ENCODE results near the gene PALLD.
A peak's percentile ranks its signal among the peaks of the same experiment; 100 is the strongest.

PALLD gene

DNA sequence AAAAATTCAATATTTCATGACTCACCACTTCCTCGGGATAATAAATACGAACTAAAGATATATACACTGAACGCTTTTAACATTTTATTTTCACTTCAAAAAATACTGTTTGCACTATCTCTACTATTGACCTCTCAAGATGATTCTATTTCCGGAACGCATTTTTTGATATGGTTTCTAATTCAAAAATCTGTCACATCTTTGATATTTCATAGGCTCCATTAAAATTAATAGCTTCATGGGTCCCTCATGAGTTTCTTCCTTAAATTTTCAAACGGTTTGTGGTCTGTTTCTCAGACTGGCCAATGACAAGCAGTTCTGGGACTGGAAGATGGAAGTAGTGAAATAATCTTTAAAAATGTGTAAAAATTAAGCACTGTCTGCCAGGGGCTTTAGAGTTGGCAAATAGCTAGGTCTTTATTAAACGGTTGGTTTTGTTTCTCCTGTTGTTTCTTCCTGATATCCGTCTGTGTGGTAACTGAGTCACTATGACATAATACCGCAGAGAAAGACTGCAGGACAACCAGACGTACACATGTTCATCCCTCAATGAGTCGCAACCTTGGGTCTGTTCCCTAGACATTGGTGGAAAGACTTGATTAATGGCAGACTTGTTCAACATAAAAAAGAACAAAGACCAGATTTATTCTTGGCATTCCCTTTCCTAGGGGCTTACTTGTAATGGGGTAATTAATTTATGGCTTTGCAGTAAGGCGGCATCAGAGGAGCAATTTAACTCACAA is 133.8 kb downstream of the PALLD start:
- DNase-seq, result no peak

DNA sequence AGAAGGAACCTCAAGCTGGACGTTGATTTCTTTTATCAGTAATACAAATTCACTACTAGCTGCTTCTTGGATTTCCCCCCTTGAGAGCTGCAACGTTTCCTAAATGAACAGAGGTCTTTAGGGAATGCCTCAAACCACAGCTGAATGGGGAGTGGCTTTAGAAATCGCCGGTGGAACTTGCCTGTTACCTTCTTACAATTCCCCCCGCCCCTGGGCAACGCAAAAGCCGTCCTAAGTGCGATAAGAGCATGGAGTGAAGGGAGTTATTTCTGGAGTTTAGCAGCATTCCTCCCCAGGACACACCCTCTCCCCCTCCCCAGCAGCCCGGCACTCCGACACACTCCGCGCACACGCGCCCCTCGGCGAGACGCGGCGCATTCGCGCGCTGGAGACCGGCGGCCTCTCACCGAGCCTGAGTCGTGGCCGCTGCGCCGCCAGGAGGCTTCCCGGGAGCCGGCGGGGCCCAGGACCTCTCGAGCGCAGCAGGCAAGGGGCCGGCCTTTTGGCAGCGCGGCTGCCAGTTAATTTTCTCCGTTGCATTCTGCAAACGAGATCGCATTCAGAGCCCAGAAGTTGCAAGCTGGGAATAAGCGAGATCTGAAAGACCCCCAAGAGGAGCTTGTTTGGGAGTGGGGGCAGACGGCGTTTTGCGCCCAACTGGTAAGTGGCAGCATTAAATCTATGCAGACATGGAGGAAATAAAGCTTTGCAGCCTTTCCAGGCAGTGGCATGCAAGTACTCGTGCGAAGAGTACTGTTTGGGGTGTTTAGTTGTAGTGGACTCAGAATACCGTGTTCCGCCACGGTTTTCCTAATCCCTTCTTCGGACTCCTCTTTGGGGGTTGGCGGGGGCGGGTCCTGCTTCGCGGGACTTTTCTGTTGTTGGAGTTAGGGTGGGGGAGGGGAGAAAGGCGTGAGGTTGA is 134.7 kb downstream of the PALLD start:
- DNase-seq, result peak; percentile 3

DNA sequence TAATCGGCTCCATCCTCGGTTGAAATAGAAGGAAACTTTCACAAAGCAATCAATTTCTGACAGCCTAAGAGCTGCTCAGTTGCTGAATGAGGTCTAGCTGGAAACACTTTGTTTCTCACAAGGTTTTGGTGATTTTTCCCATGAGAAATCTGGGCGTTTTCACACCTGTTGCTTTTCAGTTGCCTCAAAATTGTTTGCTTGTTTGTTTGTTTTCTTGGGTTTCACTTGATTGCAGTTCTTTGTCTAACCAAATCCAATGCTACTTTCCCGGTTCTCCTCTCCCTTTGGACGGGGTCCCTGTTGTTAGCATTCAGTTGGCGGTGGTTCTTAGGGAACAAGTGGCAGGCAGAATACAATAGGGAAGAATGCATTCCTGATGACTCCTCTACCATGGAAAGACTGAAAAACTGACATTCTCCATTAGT is 135.5 kb downstream of the PALLD start:
- DNase-seq, result no peak

DNA sequence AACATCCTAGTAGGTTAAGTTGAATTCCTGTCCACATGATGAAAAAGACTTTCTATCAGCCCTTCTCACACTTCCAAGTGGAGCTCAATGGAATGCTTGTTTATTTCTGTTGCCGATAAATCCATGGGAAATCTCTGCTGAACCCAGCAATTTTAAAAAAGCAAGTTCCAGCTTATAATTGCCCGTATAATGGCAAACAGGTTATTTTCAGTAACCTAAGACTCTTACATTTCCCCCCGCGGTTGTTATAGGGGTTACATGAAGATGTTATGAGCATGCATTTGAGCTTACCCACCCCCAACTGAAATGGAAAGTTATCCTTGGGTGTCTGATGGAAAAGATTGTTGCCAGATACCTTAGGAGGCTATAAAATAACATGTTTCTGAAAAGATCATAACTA is 136.2 kb downstream of the PALLD start:
- no peak for DNase-seq

DNA sequence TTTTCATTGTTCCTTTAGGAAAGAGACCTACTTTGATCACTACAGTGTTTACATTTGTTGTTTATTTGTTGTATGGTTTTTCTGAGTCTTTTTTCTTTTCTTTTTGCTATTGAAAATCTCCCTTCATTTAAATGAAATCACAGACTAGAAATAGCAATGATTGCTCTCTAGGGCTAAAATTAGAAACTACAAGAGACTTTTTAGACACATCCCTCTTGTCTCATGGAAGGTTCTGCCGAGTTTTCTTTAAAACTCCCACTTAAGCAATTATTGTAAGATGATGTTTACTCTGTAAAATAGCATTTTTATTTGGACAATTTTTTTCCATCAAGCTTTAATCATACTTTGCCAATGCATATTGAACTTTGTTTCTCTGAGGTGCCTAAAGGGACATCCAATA is 136.6 kb downstream of the PALLD start:
- DNase-seq, result no peak

DNA sequence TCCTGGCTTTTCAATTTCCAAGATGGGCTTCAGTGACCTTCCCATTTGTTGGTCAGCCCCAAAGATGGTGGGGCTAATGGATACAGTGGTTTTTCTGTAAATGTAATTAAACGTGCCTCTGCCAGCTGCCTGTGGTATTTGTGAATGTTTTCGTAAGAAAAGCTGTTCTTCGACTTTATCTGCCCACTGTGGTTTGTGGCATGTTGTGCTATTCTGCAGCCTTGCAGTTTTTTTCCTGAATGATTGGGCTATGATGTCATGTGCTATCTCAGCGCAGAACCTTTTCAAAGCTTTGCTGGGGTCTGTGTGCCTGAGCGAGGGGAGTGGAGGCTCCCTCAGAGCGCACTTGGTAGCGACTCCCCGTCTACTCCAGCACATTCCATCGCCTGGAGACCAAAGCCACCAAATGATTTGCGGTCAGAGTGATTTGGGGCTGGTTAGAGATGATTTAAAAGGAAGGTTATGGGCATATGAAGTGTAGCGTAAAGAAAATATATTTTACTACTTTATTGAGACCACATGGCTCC is 137.5 kb downstream of the PALLD start:
- DNase-seq, result no peak

DNA sequence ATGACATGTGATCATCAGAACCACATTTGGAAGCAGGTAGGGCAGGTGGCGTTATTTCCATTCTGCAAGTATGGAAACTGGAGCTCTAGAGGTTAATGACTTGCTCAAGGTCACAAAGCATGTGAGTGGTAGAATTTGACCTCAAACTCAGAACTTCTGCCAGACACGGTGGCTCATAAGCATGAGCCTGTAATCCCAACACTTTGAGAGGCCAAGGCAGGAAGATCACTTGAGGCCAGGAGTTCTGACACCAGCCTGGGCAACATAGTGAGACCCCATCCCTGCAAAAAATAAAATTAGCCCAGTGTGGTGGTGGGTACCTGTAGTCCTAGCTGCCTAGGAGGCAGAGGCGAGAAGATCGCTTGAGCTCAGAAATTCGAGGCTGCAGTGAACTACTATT is 139.2 kb downstream of the PALLD start:
- DNase-seq, result no peak

DNA sequence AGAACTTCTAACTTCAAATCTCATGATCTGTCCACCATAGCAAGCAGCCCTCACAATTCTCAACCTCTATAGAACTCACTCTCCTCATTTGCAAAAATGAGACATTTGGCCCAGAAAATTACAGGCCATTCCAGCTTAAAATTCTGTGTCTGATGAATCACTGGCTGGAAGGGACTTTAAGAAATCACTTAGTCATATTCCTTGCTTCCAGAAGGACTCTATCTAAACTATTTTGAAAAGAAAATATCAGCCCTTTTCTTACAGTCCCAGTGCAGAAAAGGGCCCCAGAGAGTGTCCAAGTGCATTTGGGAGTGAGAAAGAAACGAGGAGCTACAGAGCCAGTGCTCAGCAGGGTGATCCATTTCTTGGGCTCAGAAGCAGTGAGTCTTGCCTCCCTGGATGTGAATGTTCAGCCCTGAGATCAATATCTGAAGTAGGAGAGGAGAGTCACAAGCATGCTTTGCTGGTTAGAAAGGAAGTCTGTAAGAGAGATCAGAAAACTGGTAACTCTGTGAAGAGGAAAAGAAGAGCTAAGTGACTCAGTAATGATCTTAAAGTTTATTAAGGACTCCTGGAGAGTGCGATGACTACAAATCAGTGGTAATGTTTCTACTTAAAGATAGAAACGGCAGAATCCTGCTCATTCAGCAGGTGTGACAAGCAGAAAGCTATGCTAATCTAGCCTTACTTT is 139.8 kb downstream of the PALLD start:
- DNase-seq, result no peak

DNA sequence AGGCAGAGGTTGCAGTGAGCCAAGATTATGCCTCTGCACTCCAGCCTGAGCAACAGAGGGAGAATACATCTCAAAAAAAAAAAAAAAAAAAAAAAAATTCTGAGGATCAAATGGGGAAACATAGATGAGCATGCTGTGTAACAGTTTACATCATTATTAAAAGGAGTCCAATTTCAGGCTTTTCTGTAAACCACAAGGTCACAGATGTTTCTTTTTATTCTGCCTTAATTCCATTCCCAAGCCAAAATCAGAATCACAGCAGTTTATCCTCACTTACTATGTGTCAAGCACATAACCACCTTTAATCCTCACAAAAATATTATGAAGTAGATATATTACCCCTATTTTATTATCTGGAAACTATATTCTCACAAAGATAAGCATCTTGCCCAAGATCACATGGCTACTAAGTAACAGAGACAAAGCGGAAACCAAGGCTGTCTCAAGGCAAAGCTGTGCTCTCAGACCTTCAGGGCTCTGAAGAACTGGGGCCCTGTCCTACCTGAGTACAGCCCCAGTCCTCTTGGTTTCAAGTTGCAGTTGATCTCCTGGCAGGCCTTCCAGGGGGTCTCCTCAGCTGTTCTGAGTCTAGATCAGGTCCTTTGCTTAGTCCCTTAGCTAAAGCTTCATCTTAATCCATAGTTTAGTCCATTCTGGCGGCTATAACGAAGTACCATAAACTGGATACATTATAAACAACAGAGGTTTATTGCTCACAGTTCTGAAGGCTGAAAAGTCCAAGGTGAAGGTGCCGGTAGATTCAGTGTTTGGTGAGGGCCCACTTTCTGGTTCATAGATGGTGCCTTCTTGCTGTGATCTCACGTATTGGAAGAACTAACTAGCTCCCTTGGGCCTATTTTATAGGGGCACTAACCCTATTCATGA is 141.3 kb downstream of the PALLD start:
- no peak for DNase-seq

DNA sequence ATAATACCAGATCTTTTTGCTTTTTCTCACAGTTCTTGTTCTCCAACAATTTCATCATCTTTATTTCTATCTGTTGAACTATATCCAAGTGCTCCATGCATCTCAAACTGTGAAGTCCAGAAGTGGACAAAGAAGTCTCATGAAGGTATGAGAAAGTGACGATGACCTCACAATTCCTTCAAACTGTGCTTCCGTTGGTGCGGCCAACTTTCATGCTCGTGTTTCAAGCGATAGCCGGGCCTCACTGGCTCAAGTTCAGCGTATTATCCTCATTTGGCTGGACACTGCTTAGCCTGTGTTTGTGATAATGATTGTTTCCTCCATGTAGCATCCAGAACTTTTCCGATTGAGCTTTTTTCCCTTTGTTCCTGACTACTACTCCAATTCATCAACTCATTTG is 143.1 kb downstream of the PALLD start:
- DNase-seq, result no peak

DNA sequence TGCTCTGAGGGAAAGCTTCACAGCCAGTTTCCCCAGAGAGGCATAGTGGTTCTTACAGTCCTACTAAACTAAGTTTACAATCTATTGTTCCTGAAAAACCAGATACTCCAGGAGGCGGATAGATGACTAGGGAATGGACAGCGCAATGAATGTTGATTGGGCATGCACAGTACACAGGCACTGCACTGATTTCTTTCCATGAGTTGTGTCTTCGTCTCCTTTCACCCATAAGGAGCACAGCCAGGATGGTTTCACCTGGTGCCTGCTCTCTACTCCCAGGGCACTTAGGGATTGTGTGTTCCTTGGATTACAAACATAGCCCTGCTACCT is 144.9 kb downstream of the PALLD start:
- no peak for DNase-seq

DNA sequence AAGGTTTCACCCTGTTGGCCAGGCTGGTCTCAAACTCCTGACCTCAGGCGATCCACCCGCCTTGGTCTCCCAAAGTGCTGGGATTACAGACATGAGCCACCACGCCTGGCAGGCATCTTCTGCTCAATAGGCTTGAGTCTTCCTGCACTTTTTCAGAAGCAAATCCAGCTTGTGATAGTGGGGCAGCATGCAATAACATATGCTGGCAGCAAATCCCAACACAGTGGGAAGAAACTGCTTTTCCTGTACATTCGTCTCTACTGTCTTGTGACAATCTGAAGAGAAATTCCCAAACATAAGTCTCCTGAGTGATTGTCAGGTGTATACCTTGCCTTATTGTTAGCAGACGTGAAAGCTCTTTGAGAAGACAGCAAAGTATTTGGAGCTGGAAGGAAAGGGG is 145.7 kb downstream of the PALLD start:
- no peak for DNase-seq

DNA sequence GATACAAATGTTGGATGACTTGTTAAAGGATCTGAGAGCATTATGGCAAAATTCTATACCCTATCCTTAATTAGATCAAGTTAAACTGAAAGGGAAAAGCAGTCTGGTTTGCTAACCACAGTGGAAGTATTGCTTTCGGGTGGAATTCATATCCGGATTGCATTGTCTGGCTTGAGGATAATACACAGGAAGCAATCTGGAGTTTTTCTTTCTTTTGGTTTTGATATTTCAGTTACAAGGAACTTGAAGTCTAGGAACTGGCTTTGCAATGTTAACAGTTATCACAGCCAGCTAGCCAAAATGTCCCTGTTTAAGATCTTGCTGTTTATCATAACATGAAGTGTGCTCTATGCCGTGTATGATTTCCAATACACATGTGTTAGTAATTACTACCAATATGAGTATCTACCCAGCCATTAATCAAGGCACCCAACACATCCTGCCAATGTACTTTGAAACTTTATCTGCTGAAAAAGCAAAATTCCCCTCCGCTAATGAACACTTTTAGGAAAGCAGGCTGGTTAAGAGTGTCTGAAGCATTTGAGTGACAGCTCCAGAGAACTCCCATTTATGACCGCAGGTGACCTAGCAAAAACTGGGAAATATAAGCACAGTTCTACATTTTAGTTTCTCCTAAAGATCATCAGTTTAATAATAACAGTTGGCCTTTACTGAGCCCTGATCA is 146.4 kb downstream of the PALLD start:
- DNase-seq, result no peak

DNA sequence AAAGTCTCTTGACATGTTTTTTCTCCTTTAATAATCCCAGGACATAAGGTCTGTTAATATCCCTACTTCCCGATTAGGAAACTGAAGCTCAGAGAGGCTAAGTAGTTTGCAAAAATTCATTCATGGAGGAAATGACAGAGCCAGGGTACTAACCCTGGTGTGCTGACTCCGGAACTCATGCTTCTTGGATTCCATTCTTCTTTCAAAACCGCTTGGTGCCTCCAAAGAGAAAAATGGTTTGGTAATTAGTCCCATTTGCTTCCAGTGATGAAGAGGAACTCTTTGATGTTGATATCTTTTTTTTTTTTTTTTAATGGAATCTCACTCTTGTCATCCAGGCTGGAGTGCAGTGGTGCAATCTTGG is 146.9 kb downstream of the PALLD start:
- no peak for DNase-seq

DNA sequence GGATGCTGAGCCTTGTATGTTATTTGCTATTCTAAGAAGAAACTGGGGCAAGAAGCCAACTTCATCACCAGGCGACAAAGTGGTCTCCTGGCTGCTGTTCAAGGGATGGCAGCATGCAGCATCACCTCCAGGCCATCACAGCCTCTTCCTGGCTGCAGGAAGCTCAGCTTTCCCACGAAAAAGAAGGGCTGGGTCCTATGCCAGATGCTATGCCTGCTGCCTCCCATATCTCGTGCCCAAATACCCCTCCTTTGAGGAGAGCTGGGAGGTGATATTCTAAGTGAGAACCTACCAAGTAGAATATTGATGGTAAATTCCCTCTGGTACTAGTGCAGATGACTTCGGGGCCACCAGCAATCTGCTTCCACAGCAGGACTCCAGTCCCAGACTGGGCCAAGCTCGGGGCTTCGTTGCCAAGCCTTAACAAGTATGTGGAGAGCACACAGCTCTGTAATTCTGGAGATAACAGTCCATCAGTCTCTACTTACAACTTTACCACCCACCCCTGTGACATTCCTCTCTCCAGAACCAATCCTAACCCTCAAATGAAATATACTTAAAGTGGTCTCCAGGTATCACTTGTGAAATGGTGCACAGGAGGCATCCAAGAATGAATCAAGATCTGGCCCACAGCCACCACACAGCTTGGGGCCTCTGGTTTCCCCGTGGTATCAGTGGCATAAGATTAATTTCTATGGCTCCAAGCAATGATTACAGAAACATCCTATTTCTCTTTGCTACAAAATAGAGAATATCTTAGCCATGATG is 149.3 kb downstream of the PALLD start:
- no peak for DNase-seq

DNA sequence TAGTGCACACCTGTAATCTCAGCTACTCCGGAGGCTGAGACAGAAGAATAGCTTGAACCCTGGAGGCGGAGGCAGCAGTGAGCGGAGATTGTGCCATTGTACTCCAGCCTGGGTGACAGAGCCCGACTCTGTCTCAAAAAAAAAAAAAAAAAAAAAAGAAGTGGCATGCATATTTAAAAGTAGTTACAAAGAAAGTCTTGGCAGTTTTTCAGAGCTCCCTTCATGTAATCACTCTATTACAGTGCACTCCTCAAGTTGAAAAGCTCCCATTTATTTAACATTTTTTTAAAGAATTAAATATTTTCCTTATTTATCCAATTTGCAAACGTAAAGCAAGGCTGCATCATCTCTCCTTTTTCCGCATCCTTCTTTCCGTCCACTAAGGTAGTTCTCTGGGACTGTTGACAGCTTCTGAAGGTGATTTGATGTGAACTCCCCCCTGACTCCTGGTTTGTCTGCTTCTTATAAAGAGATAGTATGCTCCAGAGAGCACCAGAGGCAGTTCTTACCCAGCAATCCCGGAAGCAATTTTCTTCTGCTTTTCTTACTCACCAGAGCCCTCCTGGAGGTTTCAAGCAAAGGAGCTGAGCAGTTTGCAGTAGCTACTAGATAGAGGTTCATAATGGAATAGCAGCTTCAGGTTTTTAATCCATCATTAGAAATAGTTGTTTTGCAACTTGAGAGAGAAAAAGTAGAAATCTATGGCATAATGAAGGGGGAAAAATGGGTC is 151.0 kb downstream of the PALLD start:
- DNase-seq, result no peak

DNA sequence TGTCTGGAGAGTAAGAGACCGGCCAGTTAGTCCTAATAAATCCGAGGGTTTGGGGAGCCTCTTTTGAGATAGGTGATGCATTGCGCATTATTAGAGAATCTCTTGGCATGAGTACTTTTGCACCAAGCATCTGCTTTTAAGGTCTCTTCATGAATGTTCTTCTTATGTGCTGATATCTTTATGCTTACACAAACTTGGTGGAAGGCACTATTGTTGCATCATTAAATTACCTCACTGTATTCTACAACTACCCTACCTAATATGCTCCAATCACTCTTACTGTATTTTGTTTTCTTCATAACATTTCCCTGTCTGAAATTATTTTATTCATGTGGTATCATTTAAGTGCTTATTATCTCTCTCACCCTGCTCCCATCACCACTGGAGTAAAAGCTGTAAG is 151.6 kb downstream of the PALLD start:
- DNase-seq, result no peak

DNA sequence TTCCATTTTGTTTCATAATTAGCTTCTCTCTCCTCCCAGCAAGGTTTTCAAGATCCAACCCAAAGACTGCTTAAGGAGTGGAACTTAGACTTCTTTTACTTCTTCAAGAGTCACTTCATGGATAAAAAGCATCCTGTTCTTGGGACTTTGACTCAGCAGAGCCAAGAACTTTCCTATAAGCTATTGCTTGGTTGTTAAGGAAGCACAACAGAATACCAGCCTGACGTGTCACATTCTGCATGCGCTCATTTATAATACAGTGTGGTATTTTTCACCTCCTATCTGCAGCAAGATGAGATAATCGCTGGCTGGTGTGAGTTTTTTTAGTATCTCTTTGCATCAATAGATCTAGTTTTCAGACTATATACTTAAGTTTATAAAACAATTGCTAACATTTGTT is 152.1 kb downstream of the PALLD start:
- no peak for DNase-seq

DNA sequence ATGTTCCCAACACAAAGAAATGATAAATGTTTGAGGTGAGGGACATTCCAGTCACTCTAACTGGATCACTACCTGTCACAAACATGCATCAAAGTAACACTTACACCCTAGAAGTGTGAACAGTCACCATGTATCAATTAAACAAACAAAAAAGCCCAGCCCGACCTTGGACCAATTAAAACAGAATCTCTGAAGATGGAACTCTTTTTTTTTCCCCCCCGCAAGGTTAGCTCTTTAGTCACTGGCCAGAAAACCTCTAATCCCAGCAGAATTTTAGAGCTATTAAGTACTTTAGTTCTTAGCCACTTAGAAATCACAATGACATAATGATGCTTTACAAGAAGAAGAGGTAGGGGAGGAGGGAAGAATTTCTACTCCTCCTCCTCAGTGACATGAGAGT is 154.5 kb downstream of the PALLD start:
- DNase-seq, result no peak

DNA sequence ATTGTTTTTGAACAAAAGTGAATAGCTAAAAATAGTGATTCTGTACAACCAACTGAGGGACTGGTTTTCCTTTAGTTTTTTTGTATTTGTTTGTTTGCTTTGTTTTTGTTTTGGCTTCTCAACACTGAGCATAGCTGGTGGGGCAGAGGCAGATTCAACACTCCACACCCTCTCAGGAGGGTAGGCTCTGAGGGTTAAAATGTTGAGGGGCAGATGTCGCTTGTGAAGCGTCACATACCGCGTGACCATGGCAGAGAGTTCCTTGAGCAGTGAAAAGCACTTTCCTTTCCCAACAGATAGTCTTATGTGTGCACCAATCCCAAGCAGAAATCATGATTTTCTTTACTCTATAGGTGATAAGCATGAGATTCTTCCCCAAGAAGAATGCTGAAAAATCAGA is 155.0 kb downstream of the PALLD start:
- DNase-seq, result no peak

DNA sequence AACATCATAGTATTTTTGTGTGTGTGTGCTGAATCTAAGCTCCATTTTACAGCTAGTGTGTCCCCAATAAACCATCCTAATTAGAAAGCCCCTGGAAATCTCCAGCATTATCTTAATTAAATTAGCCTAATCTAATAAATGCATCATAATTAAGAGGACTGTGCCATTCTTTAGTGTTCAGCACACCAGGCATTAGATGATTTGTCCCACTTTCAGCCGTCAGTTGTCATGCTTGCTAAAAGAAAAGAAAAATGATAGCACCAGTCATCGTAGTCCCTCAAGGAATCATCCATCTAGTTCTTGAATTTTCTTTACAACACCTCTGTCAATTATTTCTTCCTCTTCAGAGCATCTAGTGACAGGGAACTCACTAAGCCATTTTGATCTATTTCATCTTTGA is 155.9 kb downstream of the PALLD start:
- DNase-seq, result no peak

Measured in NCI-H774 (cell line).